OCI-M2 (cell line): ENCODE data around the gene CSMD2.

Experiments used
- DNase-seq: peaks from one replicate; lab custom pipeline; 2025; ENCODE audit not compliant: unreplicated experiment; lab: John Stamatoyannopoulos, UW

Gene CSMD2

DNA sequence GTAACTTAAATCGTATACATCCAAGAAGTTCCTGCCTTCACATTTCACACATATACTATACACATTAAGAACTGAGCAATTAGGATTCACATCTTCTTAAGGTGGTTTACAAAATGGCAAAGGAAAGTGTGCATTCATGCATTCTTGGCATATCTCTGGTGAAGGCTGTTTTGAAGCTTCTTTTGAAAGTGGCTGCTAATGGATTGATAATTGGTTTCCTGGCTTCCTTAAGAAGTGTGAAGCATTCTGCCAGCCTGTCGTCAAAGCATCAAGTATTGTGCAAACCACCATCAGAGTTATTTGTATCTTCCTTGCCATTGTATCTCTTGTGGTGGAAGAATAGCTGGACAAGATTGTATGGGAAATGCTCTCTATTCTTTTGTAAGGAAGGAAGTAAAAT is 396.2 kb downstream of the CSMD2 start:
- DNase-seq: no peak

DNA sequence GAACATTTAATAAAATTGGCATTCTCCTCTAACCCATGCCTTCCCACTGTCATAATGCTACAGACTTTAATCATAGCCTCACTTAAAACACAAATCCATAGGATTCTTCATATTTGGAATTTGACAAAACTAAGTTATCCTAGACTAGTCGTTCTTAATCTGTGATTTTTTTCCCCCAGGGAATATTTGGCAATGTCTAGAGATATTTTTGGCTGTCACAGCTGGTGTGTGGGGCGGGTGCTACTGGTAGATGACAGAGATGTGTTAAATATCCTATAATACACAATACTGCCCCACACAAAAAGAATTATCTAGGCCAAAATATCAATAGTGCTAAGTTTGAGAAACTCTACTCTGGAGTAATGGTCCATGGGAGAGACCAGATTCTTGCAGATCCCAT is 396.9 kb downstream of the CSMD2 start:
- DNase-seq: no peak

DNA sequence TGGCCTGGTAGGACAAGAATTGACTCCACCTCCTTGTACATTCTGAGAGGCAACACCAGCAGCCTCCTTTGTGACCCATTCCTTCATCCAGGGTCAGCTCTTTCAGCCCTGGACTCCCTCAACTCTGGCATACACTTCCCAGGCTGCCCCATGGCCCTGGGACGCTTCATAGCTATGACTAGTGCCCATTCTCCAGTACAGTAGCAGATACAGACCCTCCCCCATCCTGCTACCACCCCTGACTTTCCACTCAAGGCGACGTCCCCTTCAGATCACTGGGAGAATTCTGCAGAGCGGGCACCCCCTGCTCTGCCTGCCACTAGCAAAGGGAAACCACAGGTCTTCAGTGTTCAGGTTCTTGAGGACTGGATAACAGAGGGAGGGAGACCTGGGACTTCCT is 400.9 kb downstream of the CSMD2 start:
- no peak for DNase-seq

DNA sequence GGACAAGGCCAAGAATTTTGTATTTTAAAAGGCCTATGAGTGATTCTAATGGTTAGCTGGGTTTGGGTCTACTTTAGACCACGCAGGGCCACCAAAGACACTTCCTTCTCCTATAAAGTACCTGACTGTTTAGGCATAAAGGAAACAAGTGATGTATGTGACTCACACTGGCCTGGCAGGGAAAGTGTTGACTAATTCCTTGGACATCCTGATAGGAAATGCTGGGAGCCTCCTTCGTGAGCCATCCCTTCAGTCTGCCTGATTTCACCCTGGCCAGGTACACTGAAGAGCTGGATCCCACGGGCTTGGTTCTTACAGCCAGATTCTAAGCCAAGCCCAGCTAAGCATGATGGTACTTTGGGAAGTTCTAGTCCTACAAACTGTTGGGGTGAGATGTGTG is 401.6 kb downstream of the CSMD2 start:
- no peak for DNase-seq

DNA sequence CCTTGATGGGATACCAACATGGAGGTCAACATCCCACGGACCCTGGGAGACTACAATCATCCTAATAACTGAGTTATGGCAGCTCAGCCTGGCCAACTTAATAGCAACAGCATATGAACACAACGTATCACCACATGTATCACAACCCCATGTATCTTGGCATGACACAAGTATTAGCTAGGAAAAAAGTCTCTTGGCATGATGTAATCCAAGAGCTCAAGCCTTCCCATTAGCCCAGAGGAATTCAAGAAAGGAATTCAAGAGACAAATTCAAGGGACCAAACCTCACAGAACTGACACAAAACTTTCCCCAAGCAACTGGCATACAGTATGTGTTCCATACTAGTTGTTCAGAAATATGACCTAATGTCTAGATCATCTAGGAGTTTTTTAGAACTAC is 402.1 kb downstream of the CSMD2 start:
- DNase-seq: no peak

DNA sequence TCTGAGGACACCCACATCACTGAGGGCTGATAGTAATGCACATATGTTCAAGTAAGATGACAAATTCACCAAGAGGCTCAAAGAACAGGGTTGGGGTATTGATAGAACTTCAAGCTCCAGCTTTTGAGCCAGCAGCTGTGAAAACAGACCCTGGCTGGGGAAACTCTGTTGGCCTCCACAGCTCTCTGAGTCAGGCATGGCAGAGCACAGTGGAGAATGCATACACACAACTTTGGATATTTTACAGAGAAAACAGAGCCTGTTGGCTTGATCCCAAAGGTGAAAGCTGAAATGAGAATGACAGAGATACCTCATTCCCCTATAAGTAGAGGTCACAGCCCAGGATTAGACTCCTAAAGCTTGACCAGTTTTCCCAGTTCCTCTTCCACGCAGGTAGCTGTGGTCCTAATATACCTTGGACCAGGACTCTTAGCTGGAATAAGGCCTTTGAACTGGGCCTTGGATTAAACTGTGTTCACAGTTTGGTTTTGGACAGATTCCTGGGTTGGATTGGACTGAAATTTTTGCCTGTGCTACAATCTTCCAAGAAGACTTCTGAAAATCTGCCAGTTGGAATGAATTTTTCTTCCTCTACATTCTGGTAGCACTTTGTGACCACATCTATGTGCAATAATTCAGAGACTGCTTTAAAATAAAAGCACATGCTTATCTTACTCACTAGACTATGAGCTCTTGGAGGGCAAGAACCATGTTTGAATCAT is 402.8 kb downstream of the CSMD2 start:
- DNase-seq: no peak

DNA sequence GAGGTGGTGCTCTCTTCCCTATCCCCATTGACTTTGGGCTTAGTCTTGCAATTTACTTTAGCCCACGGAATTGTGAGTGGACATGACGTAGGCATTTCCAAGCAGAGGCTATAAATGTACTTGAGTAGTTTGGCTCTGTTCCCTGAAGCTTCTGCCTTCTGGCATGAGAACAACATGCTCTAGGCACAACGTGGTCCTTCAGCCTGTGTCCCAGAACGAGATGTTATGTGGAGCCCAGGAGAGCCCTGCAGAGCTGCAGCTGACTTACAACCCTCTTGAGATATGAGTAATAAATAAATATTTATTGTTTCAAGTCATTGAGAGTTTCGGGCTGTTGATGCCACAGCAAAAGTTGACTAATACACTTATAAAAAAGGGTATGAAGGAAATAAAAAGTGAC is 406.3 kb downstream of the CSMD2 start:
- no peak for DNase-seq

DNA sequence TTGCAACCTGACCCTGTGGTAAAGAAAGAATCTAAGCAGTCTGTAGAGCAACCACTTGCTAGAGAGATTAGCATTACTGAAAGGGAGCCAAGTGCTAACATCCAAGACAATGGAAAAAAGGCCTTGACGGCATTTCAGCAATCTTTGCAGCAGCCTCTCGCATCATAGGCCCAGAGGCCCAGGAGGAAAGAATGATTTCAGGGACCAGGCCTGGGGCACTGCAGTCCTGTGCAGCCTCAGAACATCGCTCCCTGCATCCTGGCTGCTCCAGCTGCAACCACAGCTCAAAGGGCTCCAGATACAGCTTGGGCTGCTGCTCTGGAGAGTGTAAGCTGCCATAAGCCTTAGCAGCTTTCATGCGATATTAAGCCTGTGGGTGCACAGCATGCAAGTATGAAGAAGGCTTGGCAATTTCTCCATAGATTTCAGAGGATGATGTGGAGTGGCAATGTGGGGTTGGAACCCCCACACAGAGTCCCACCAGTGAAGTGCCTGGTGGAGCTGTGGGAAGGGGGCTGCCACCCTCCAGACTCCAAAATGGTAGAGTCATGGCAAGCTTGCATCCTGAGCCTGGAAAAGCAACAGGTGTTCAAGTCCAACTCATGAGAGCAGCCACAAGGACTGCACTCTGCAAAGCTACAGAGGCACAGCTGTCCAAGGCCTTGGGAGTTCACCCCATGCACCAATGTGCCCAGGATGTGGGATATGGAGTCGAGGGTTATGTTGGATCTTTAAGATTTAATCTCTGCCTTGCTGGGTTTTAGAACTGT is 411.8 kb downstream of the CSMD2 start:
- no peak for DNase-seq

DNA sequence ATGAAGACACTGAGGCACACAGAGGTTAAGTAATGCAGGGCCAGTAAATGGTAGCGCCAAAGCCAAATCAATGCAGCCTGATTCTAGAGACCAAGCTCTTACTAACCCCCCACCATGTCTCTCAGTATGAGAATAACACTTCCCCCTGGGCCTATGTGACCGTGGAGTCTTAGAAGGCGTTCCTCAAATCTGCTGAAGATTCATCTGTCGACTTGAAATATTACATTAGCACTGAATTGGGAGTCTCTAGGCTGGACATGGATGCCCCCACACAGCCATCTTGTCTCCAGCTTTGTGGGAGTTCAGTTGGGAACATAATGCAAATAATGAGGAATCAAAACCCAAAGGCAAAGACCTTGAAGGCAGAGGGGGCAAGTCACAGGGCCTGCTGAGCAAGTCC is 419.1 kb downstream of the CSMD2 start:
- DNase-seq: no peak

DNA sequence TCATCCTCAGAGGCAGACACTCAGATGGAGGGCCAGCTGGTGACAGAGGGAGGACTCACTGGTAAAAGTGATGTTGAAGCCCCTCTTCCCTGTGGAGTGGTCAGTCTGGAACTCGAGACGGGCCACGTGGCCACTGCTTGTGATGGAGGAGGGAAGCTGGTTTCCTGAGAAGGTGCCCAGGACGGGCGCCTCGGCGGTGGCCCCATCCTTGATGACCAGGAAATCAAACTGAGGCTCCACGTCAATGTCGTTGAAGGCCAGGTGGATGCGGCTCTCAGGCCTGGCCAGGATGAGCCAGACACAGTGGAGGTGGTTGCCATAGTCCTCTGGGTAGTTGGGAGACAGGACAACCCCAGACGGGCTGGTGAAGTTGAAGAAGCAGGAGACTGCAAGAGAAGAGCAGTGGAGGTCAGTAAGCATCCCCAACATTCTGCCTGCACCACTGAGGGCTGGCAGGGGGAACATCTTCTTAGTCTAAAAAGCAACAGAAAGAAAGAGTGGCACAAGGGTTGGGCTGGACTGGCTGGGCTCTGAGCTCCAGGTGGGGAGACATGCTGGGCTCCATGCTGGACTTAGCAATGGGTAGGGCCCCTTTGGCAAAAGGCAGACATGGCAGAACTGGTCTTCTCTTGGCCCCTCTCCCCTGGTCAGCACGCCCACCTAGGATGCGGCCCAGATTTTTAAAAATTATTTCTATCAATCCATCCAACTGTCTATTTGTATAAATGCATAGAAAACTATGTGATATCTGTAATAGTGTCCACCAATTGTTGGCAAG is 421.6 kb downstream of the CSMD2 start:
- no peak for DNase-seq

DNA sequence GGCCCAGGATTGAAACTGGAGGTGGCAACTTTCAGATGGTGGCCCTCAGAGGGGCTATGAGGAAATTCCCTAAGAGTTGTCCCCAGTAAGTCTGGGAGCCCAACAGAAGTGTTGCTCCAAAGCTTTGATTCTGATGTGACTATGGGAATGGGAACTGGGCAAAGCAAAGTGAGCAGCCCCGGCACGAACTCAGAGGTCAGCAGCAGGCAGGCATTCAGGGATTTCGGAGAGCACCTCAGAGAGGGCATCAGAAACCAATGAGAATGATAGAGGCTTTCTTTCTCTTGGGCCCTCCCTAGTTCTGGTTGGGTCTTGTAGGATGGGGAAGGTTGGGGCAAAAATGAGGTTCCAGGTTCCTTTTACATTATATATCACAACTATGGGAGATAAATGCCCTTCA is 422.4 kb downstream of the CSMD2 start:
- no peak for DNase-seq

DNA sequence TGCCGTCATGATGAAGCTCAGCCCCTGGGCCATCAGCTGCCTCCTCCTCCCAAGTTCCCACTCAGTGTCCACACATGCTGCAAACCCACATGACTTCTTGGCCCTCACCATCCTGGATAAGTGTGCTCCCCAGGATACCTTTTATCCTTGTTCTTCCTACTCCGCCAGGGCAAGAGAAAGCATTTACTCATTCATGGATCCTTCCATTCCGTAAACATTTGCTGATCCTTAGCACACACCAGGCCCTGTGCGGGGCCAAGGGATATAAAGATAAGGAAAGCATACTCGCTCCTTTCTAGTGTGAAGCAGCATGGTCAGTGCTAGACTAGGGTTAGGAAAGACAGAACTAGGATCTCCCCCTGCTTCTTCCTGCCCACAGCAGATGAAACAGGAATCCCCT is 423.3 kb downstream of the CSMD2 start:
- DNase-seq: no peak

DNA sequence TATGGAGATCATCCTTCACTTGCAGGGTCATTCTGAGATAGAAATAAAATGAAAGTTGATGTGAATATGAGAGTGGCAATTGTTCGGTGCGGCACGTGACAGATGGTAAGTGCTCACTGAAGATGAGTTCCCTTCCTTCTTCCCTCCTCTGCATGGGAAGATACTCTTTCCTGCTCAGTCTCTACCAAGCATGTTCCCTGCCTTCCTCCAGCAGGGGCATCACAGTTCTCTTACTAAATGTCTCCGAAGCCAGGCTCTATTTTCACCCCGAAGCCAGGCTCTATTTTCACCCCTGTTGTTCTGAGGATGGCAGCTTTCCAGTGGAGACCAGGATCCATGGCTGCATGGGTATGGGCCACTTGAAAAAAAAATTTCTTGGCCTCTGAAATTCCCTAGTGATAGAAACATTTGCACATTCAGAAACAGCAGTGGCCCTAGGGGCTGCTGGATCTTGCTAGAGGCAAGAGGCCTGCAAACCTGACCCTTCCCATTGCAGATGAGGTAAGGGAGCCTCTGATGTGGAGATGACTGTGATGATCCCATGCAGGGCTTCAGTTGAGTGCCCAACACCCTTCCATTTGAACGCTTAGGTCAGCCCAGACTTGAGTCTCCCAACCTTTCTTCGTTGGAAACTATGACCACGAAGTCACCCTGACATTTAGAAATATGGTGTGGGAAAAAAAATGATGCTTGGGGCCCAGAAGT is 424.8 kb downstream of the CSMD2 start:
- no peak for DNase-seq

DNA sequence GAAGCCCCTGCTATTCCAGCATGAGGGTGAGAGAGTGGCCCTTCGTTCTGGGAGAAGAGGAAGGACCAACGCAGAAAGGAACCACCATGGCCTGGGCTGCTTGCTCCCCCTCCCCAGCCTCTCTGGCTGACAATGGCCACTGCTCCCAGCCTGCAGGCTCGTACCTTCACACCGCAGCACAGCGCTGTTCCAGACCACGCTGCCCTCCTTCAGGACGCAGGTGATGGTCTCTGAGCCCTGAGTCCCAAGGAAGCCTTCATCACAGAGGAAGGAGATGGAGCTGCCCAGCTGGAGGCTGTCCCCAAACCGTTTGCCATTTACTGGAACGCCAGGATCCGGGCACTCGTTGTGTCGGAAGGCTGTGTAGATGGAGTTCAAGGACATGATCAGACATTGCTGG is 426.1 kb downstream of the CSMD2 start:
- DNase-seq: no peak

DNA sequence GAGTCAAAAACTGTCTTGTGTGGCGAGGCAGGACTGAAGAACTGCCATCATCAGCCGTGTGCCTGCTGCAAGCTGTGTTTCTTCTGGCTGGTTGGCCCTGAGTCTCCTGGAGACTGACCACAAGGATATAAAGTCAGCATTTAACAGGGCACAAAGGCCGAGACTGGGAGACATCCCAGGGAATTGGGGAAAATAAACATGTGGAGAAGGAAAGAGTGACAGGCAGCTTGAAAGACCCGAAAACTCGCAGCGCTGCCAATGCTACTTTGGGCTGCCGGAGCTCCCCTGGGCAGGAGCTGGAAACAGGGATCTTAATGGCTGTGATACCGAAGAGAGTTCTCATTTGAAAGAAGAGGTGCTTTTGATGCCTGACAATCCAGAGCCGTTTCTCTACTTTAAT is 426.5 kb downstream of the CSMD2 start:
- no peak for DNase-seq

DNA sequence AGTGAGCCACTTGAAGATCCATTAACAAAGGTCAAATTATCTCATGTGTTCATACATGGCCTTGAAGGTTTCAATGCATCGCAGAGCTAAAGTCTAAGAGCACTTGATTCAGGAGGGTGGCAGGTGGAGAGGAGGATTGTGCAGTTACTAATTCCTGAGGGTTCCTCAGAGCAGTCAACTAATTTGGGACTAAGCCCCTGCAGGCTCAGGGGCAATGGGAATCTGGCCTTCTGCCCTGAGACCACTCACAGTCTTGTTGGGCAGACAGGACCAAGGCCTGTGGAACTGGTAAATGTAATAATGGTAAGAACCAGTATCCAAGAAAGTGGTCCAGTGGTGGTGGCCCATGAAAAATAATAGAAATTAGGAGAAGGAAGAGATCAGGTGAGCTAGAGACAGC is 428.5 kb downstream of the CSMD2 start:
- DNase-seq: no peak

DNA sequence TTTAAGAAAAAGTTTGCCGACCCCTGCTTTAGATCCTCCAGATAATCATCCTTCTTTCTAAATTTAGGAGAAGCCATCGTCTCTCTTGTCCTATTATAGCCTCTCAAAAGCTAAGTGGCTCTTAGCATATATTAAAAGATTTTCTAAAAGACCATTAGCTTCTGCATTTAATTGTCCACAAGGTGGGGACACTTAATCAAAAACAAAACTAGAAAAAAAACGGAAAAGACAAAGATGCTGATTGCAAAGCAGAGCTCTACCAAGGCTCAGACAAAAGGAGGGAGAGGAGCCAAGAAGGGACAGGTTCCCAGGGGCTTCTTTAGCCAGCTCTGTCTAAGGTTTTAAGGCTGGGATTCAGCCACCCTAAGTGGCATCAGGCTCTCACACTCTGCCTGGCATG is 429.4 kb downstream of the CSMD2 start:
- no peak for DNase-seq

DNA sequence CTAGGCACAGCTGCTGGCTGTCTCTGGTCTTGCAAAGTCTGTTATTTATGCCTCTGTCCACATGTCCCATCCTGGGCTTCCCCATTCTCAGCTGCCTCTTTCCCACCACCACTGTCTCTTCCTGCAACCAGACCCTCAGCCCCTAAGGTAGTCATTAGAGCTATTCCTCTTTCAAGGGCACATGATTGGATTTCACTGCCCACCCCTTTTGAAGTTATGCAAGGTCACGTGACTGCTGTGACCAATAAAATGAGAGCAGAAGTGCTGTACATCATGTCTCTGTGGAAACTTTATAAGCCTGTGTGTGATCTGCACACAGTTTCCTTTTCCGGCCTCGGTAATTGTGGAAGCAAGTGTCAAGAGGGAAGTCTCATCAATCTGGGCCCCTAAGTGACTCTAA is 437.7 kb downstream of the CSMD2 start:
- no peak for DNase-seq

DNA sequence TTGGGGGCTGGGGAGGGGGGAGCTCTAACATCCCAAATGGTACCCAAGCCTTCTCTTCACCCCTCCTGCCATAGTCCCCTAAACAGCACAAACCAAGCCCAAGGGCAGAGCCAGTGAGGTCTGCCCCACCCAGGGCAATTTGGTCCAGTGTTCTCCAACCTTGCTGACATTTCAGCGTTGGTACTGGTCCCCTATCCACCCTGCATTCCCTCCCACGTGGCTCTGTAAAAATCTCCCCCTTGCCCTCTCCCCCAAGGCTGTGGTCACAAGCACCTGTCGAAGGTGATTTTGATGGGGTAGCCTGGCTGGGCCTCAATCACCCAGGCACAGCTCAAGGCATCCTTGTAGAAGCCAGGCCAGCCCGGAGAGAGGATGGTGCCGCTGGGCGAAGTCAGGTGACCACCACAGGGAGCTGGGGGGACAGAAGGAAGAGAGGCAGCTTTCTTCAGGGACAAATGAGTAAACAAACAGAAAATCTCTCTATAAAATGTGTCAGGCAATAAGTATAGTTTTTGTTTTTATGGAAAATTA is 438.7 kb downstream of the CSMD2 start:
- DNase-seq: no peak

DNA sequence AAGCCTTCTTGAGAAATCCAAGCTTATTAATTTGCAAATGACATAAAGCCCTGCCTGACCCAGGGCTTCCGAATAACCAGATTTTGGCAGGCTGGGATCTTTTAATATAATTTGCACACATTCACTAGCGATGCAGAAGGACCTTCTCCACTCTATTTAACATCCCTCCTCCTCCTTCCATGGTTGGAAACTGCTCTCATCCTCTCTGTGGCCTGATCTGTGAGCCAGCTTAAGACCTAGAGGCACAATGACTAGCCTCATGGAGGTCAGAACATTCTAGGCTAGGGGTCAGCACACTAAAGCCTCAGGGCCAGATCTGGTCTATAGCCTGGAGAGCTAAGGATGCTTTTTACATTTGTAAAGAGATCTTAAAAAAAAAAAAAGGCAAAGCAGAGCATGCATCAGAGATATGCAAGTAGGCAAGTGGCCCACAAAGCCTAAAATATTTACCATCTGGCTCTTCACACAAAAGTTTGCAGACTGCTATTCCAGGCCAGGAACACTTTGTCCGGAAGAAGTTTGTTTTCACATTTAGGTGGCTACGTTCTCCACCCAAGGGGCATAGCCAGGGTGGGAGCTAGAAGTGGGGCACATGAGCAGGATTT is 439.4 kb downstream of the CSMD2 start:
- no peak for DNase-seq

DNA sequence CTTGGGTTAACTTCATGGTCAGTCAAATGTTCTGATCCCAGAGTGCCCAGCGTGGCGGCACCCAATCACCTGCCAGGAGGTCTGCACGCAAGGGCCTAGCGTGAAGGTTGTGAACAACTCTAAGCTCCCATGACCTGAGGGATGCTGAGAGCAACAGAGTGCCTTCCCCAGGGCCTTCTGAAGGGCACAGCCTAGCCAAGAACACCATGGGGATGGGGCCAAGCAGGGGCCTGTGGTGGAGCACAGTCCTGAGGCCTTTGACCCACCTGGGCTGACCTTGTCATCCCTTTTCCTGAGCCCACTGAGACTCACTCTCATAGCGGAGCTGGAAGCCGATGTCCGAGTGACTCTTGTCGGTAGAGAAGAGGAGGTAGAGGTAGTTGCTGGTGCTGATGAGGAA is 440.0 kb downstream of the CSMD2 start:
- no peak for DNase-seq
